BJ (cell line): Measurements from ENCODE around the gene GP5. TPM values are rescaled to one million over a fixed set of nuclear protein-coding genes. Genes with fewer than 3 reads are reported as not detected.

Experiments used
- CTCF ChIA-PET: fragments of 350-600 bp; formaldehyde crosslinking; extraction: SDS; loops from one replicate; lab custom pipeline; 2021; ENCODE audit warnings: antibody characterized with exemption, inconsistent platforms; lab: Yijun Ruan, JAX
- POLR2A ChIA-PET: fragments of 300-600 bp; sonication (Branson Sonifier 250); formaldehyde crosslinking; extraction: SDS; loops from one replicate; lab custom pipeline; 2021; ENCODE audit warnings: antibody characterized with exemption; lab: Charles Lee
- DNase-seq: peaks from one replicate; pipeline ENCODE4 v3.0.0-alpha.2; 2011; ENCODE audit warnings: low read depth
- H3K27me3 ChIP-seq: 2 replicates; pipeline ENCODE4 v1.6.0; 2011; ENCODE audit warnings: low read length; ENCODE audit not compliant: control insufficient read depth, insufficient read depth
- H3K36me3 ChIP-seq: 2 replicates; pipeline ENCODE4 v1.5.1; 2011; ENCODE audit warnings: low read length; ENCODE audit not compliant: control insufficient read depth, insufficient read depth
- H3K4me3 ChIP-seq: 2 replicates; pipeline ENCODE4 v1.5.1; 2011; ENCODE audit warnings: low read depth, mild to moderate bottlenecking, control low read depth, low read length
- CTCF ChIP-seq: IDR thresholded peaks from 2 replicates; pipeline ENCODE4 v1.5.1; 2011; ENCODE audit warnings: low read depth, mild to moderate bottlenecking, control low read depth, inconsistent platforms, low read length, moderate library complexity; ENCODE audit not compliant: insufficient read depth
- polyA plus RNA-seq: library from polyadenylated mRNA; depleted of rRNA; stranded (reverse); fragments of >200 nt; gene quantifications from 2 replicates; pipeline ENCODE4 v1.2.3, GENCODE V29; 2011

GP5 gene
- polyA plus RNA-seq, 1 experiment, result not detected

GRCh38 chr3:194401346-194401745 lies 2.3 kb upstream of the GP5 start:
- Histone ChIP-seq H3K4me3 (no peak overlapping the region), H3K36me3 (no peaks in the 10 kb centered on the region), H3K27me3 (peaks cover 7% of the 10 kb centered on the region)
- no peak for TF ChIP-seq CTCF
- DNase-seq, result no peak
- CTCF ChIA-PET, result interaction anchor here (0.9 to 17.9 kb wide), 2 partner anchors 51 to 63 kb away, joined by 3 to 347 read pairs; no protein-coding TSS in a partner anchor
- POLR2A ChIA-PET, result no interaction called here

GRCh38 chr3:194399874-194400411 lies 877 bp upstream of the GP5 start:
- no peak for DNase-seq
- Histone ChIP-seq H3K36me3 (no peaks in the 10 kb centered on the region), H3K4me3 (no peak overlapping the region), H3K27me3 (peaks cover 7% of the 10 kb centered on the region)
- ChIA-PET POLR2A (no interaction called here), CTCF (interaction anchor here (1.1 to 17.9 kb wide), 2 partner anchors 62 to 619 kb away, joined by 4 to 347 read pairs; no protein-coding TSS in a partner anchor)
- no peak for TF ChIP-seq CTCF

- CTCF ChIA-PET, result interaction anchor here (1.4 to 17.9 kb wide), 2 partner anchors 48 to 60 kb away, joined by 5 to 347 read pairs; no protein-coding TSS in a partner anchor
- H3K4me3 ChIP-seq, result no peak overlapping the region
- POLR2A ChIA-PET, result no interaction called here
- peaks cover 7% of the 10 kb centered on the region for H3K27me3 ChIP-seq
- no peaks in the 10 kb centered on the region for H3K36me3 ChIP-seq
- TF ChIP-seq CTCF, result no peak
- no peak for DNase-seq
Measured at GRCh38 chr3:194397757-194398312, 1.2 kb downstream of the GP5 start.

GRCh38 chr3:194396859-194397756 lies 2.0 kb downstream of the GP5 start:
- H3K36me3 ChIP-seq, result no peaks in the 10 kb centered on the region
- POLR2A ChIA-PET, result no interaction called here
- TF ChIP-seq CTCF, result no peak
- DNase-seq, result no peak
- H3K27me3 ChIP-seq, result peaks cover 7% of the 10 kb centered on the region
- H3K4me3 ChIP-seq, result no peak overlapping the region
- CTCF ChIA-PET, result interaction anchor here (0.7 to 17.9 kb wide), 7 partner anchors 8 to 59 kb away, joined by 3 to 347 read pairs (median 5); no protein-coding TSS in a partner anchor

- Histone ChIP-seq H3K4me3 (no peak overlapping the region), H3K27me3 (peaks cover 7% of the 10 kb centered on the region), H3K36me3 (no peaks in the 10 kb centered on the region)
- CTCF ChIA-PET, result interaction anchor here (0.7 to 17.9 kb wide), 9 partner anchors 8 to 59 kb away, joined by 3 to 347 read pairs (median 4); no protein-coding TSS in a partner anchor
- no peak for TF ChIP-seq CTCF
- DNase-seq, result no peak
- POLR2A ChIA-PET, result interaction anchor here (0.6 kb wide), 1 partner anchor 9 kb away, joined by 4 read pairs; no protein-coding TSS in a partner anchor
Measured at GRCh38 chr3:194396539-194396858, 2.6 kb downstream of the GP5 start.
